WTC11 (cell line): Measurements from ENCODE around the gene MEGF11. TPM values are rescaled to one million over a fixed set of nuclear protein-coding genes. Genes with fewer than 3 reads are reported as not detected.

ENCODE experiments used
- ATAC-seq: fragments of 200-7000 bp; cut with Tn5 transposase; 2 replicates; pipeline ENCODE4 v1.10.0; 2021; ENCODE audit warnings: mild to moderate bottlenecking, moderate library complexity
- CTCF ChIA-PET: fragments of 300-600 bp; sonication (Branson Sonifier 250); formaldehyde crosslinking; loops from one replicate; lab custom pipeline; 2021; ENCODE audit warnings: antibody characterized with exemption; lab: Charles Lee
- POLR2A ChIA-PET: fragments of 350-600 bp; sonication (Branson Sonifier 250); formaldehyde crosslinking; loops from one replicate; lab custom pipeline; 2021; ENCODE audit warnings: antibody characterized with exemption; lab: Charles Lee
- DNase-seq: peaks from one replicate; pipeline ENCODE4 v3.0.0; 2021; ENCODE audit warnings: low spot score
- H3K27ac Mint-ChIP-seq: 2 replicates; pipeline ENCODE4 v1.8.0; 2021; ENCODE audit warnings: mixed read lengths
- H3K27me3 Mint-ChIP-seq: 2 replicates; pipeline ENCODE4 v1.8.0; 2021; ENCODE audit warnings: low read depth, mild to moderate bottlenecking, moderate library complexity, mixed read lengths
- H3K36me3 Mint-ChIP-seq: 2 replicates; pipeline ENCODE4 v1.8.0; 2021; ENCODE audit warnings: mixed read lengths
- H3K4me1 Mint-ChIP-seq: 2 replicates; pipeline ENCODE4 v1.8.0; 2022; ENCODE audit warnings: mixed read lengths
- H3K4me3 Mint-ChIP-seq: 2 replicates; pipeline ENCODE4 v1.8.0; 2021; ENCODE audit warnings: mild to moderate bottlenecking, moderate library complexity, mixed read lengths
- H3K9me3 Mint-ChIP-seq: 2 replicates; pipeline ENCODE4 v1.8.0; 2021; ENCODE audit warnings: mixed read lengths
- E2F5 ChIP-seq: sonication (generic); formaldehyde crosslinking; IDR thresholded peaks from 2 replicates; pipeline ENCODE4 v1.8.1; 2022; ENCODE audit warnings: mild to moderate bottlenecking, moderate library complexity, missing genetic modification reagents
- EMX1 ChIP-seq: fragments of 250-450 bp; sonication (Bioruptor Pico); IDR thresholded peaks from 2 replicates; pipeline ENCODE4 v1.8.0; 2021; ENCODE audit warnings: mild to moderate bottlenecking
- FOXK1 ChIP-seq: sonication (generic); formaldehyde crosslinking; IDR thresholded peaks from 2 replicates; pipeline ENCODE4 v1.8.0; 2022; ENCODE audit warnings: mild to moderate bottlenecking, moderate library complexity, missing genetic modification reagents
- GTF2I ChIP-seq: fragments of 250-450 bp; sonication (Bioruptor Pico); conservative IDR thresholded peaks from 2 replicates; pipeline ENCODE4 v1.4.0; 2021; ENCODE audit warnings: mild to moderate bottlenecking
- JAZF1 ChIP-seq: fragments of 250-450 bp; sonication (Bioruptor Pico); IDR thresholded peaks from 2 replicates; pipeline ENCODE4 v1.9.0; 2021; ENCODE audit warnings: moderate library complexity, mild to moderate bottlenecking, inconsistent platforms
- MAX ChIP-seq: sonication (generic); formaldehyde crosslinking; IDR thresholded peaks from 2 replicates; pipeline ENCODE4 v1.8.0; 2022; ENCODE audit warnings: mild to moderate bottlenecking, missing genetic modification reagents
- MYBL2 ChIP-seq: sonication (generic); formaldehyde crosslinking; IDR thresholded peaks from 2 replicates; pipeline ENCODE4 v1.8.1; 2023; ENCODE audit warnings: mild to moderate bottlenecking, moderate library complexity, missing genetic modification reagents
- SMAD3 ChIP-seq: sonication (generic); formaldehyde crosslinking; IDR thresholded peaks from 2 replicates; pipeline ENCODE4 v1.8.0; 2022; ENCODE audit warnings: missing genetic modification reagents, mild to moderate bottlenecking, borderline replicate concordance
- SP1 ChIP-seq: sonication (generic); formaldehyde crosslinking; conservative IDR thresholded peaks from 2 replicates; pipeline ENCODE4 v1.8.1; 2022; ENCODE audit warnings: missing genetic modification reagents
- TEAD4 ChIP-seq: sonication (generic); formaldehyde crosslinking; IDR thresholded peaks from 2 replicates; pipeline ENCODE4 v1.8.0; 2022; ENCODE audit warnings: mild to moderate bottlenecking, missing genetic modification reagents
- ZBTB21 ChIP-seq: sonication (generic); formaldehyde crosslinking; IDR thresholded peaks from 2 replicates; pipeline ENCODE4 v1.8.1; 2023; ENCODE audit warnings: mild to moderate bottlenecking, missing genetic modification reagents, borderline replicate concordance
- ZNF416 ChIP-seq: fragments of 250-450 bp; sonication (Bioruptor Pico); IDR thresholded peaks from 2 replicates; pipeline ENCODE4 v1.9.0; 2021; ENCODE audit warnings: mild to moderate bottlenecking, inconsistent platforms
- ZNF532 ChIP-seq: fragments of 250-450 bp; sonication (Bioruptor Pico); IDR thresholded peaks from 2 replicates; pipeline ENCODE4 v1.9.0; 2021; ENCODE audit warnings: mild to moderate bottlenecking, borderline replicate concordance
- total RNA-seq: library from RNA; stranded (reverse); gene quantifications from 3 replicates; pipeline ENCODE4 v1.2.3, GENCODE V29; 2021
- TF ChIP-seq, protein P1 (sequence below): sonication (generic); formaldehyde crosslinking; IDR thresholded peaks from 2 replicates; pipeline ENCODE4 v1.8.0; 2023; ENCODE audit warnings: missing genetic modification reagents

Gene MEGF11
- total RNA-seq, 1 experiment from 2014 or later: 3.3 TPM

GRCh38 chr15:66229790-66230465 is 23.6 kb downstream of the MEGF11 start:
- Mint-ChIP-seq H3K9me3 (peaks cover 5% of the 10 kb centered on the region), H3K4me3 (no peak overlapping the region), H3K27ac (no peak overlapping the region), H3K27me3 (no peaks in the 10 kb centered on the region; the same call in 1 of the 2 replicates)
- DNase-seq: no peak
- TF ChIP-seq FOXK1 (CRISPR knock-in tag) (no peak), GTF2I (CRISPR knock-in tag) (no peak), MAX (CRISPR knock-in tag) (no peak), JAZF1 (CRISPR knock-in tag) (no peak), SP1 (CRISPR knock-in tag) (no peak), EMX1 (CRISPR knock-in tag) (no peak), E2F5 (CRISPR knock-in tag) (no peak), ZNF416 (CRISPR knock-in tag) (no peak), SMAD3 (CRISPR knock-in tag) (no peak), MYBL2 (CRISPR knock-in tag) (no peak), TEAD4 (CRISPR knock-in tag) (no peak)
- TF ChIP-seq, protein P1, sequence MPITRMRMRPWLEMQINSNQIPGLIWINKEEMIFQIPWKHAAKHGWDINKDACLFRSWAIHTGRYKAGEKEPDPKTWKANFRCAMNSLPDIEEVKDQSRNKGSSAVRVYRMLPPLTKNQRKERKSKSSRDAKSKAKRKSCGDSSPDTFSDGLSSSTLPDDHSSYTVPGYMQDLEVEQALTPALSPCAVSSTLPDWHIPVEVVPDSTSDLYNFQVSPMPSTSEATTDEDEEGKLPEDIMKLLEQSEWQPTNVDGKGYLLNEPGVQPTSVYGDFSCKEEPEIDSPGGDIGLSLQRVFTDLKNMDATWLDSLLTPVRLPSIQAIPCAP (CRISPR knock-in tag): no peak
- TF ChIP-seq, all 79 proteins: peak for 0
- no peaks in the 10 kb centered on the region for H3K4me1 Mint-ChIP-seq
- CTCF ChIA-PET: no interaction called here
- POLR2A ChIA-PET: no interaction called here
- H3K36me3 Mint-ChIP-seq: 0 out of 2 replicates have a peak, but pooled peaks cover 2% of the 10 kb centered on the region
- ATAC-seq: no peak

DNA sequence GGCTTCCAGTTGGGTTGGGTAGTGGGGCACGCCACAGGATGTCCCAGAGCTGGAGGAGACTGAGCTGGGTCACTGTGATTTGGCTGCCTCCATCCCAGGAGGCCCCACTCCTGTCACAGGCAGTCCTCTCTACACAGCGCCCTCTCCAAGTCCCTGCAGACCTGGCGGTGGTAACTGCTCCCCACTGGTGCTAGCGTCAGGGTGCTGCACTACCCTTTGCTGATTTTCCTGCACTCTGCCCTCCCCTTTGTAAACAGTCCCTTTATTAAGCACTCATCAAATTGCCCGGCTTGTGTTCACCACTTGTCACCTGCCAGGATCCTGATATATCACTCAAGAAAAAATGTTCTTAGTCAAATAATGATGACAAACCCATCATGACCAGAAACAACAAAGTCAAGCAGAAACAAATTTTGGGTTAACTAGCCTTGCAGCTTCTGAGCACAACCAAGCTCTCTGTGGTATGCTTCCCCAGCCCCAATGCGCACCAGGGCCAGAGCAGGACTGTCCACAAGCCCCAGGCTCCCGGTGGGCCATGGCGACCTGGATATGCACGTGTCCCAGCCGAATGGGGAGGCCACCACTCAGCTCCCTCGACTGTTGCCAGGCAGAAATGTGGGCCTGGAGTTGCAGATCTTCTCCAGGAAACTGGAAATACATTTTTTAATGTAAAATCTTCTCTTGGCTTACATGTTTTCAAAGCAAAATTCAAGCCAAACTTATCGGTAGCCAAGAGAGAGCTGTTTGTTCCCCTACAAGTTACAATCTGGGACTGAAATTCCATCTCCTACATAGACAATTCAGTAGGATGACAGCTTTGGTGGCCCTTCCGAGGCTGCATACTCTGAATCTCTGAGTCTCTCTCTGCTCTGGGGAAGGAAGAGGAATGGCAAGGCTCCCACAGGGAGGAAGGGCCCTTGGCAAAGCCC is 24.5 kb downstream of the MEGF11 start:
- no peak for ATAC-seq
- CTCF ChIA-PET: no interaction called here

More for the DNA sequence above, 24.5 kb downstream of the MEGF11 start:
- Mint-ChIP-seq H3K27me3 (no peaks in the 10 kb centered on the region; the same call in 1 of the 2 replicates), H3K9me3 (peaks cover 5% of the 10 kb centered on the region), H3K4me1 (no peaks in the 10 kb centered on the region), H3K27ac (no peak overlapping the region), H3K36me3 (0 out of 2 replicates have a peak, but pooled peaks cover 2% of the 10 kb centered on the region), H3K4me3 (no peak overlapping the region)
- TF ChIP-seq ZBTB21 (no peak), ZNF532 (no peak)
- POLR2A ChIA-PET: interaction anchor here (0.6 kb wide), 1 partner anchor 511 kb away, joined by 3 read pairs; no protein-coding TSS in a partner anchor
- no peak for DNase-seq
